Endometrial microvascular endothelial cells (primary cell): ENCODE data around the gene CFDP1. TPM values are rescaled to one million over a fixed set of nuclear protein-coding genes. Genes with fewer than 3 reads are reported as not detected.
"Not testable (repeated sequence)": the region's sequence is repeated elsewhere in the genome, so short reads cannot be mapped to it uniquely, and the experiment has no call there.

ENCODE experiments used
- in situ Hi-C: cut with HindIII; loops from 2 replicates; pipeline ENCODE4 v1.10.0; 2017; ENCODE audit warnings: low sequenced_read_pairs, low pct_unique_long_range_greater_than_20kb; ENCODE audit errors: inconsistent ontology term
- total RNA-seq: library from RNA; depleted of rRNA; stranded (reverse); fragments of >200 nt; gene quantifications from one replicate; pipeline ENCODE4 v1.2.3, GENCODE V29; 2015; ENCODE audit errors: inconsistent ontology term

CFDP1 gene
- total RNA-seq, 1 donor from 2014 or later = 60.5 TPM

DNA sequence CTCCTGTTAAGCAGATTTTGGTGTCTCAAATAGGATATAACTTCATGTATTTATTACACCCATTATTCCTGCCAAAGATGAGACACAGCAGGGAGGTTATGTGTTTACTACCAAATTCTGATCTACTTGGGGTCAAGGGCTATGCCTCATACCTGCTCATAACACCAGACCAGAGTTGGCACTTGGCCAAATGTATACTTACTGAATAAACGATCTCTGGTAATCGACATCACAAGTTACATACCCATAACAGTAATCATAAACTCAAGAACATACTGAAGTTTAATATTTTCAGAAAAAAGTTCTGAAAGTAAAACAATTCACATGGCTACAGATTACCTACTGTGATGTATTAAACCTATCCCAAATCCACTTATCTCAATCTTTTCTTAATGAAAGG, 28.3 kb upstream of the CFDP1 start:
- in situ Hi-C loops = loop anchor here (25.0 kb wide), 1 partner anchor 101 kb away; the partner anchor contains the start of genes GABARAPL2 and TMEM231

DNA sequence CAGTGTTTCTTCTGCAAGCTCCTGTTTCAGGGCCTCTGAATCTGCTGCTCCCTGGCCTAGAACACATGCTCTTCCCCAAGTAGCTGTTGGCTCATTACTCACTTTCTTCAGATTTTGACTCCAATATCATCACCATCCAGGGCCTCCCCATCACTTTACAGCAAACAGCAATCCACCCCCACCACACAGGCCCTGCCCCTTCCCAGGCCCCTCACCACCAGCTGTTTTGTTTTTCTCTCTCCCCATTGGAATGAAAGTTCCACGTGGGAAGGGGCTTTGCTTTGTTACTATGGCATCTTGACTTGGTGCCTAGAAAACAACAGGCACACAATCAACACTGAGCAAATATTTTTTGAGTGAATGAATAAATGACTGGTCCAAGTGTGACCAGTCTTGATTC, 27.1 kb upstream of the CFDP1 start:
- in situ Hi-C loops = loop anchor here (25.0 kb wide), 1 partner anchor 102 kb away; the partner anchor contains the start of genes GABARAPL2 and TMEM231

- in situ Hi-C loops = loop anchor here (25.0 kb wide), 1 partner anchor 103 kb away; the partner anchor contains the start of genes GABARAPL2 and TMEM231
These were observed 26.4 kb upstream of the CFDP1 start for GRCh38 chr16:75459691-75460090.

- in situ Hi-C loops = loop anchor here (25.0 kb wide), 1 partner anchor 104 kb away; the partner anchor contains the start of genes GABARAPL2 and TMEM231
These were observed 25.1 kb upstream of the CFDP1 start for GRCh38 chr16:75458439-75458838.

DNA sequence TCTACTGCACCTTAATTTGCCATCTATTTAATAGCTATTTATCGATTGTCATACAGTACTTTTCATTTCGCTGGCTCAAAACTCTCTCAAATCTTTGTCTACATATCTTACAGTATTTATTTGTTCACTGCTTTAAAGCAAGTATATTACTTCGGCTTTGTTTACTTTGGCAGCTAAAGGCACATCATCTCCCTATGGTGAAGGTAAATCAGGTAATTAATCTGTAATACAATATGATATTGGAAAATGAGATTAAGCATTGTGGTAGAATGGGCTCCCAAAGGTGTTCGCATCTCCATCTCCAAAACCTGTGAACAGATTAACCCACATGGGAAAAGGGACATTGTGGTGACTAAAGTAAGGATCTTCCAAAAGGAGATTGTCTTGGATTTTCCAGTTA, 24.7 kb upstream of the CFDP1 start:
- in situ Hi-C loops = loop anchor here (25.0 kb wide), 1 partner anchor 104 kb away; the partner anchor contains the start of genes GABARAPL2 and TMEM231

DNA sequence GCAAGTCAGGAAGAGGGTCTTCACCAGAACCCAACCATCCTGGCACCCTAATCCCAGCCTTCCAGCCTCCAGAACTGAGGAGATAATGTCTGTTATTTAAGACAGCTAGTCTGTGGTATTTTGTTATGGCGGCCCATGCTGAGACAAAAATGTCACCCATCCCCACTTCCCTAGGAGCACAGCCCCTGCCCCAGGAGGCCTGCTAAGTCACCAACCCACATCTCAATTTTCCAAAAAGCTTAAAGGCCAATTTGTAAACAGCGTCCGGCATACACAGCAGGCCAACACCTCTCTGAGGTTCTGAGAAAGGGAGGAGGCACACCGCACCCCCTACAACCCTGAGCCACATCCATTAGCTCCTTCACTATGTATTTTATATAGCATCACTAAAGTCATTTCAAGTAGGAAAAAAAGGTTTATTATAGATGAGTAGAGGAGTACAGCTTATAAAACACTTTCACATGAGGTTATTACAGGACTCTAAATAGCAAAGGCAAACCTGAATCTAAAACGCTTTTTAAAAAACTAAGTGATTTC, 24.2 kb upstream of the CFDP1 start:
- in situ Hi-C loops = loop anchor here (25.0 kb wide), 1 partner anchor 105 kb away; the partner anchor contains the start of genes GABARAPL2 and TMEM231

DNA sequence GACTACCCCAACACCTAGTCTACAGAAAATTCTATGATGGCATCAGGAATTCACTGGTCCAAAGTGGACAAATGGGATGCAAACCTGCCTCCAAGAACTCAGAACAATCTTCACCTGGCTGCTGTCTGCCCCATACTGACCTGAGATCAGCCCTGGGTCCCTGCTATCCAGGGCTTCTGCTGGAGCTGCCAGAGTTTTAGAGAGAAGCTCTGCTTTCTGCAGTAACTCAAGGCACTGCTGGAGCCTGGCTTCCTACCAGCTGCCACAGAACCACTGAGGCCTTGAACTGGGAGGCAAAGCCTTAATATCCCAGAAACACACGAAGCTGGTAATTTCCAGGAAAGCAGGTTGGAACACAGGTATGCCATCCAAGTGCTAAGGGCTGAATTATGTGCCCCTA, 23.7 kb upstream of the CFDP1 start:
- in situ Hi-C loops = loop anchor here (25.0 kb wide), 1 partner anchor 105 kb away; the partner anchor contains the start of genes GABARAPL2 and TMEM231

DNA sequence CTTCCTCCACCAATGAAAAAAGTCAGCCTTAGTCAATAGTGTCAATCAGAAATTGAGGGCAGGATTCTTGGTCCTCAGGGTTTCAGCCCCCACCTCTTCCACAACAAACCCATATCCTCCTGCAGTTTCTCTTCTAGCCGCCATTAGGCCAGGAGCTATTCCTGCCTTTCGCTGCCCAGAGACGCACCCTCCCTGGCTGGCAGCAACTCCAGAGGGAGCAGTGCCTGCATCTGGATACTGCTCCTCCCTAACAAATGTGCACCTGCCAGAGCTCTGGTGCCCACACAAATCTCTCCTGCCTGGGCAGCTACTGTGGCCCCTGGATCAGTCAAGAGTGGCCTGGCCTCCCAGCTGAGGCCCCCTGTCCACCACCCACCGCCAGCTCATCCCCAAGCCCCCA, 23.2 kb upstream of the CFDP1 start:
- in situ Hi-C loops = loop anchor here (25.0 kb wide), 1 partner anchor 106 kb away; the partner anchor contains the start of genes GABARAPL2 and TMEM231

DNA sequence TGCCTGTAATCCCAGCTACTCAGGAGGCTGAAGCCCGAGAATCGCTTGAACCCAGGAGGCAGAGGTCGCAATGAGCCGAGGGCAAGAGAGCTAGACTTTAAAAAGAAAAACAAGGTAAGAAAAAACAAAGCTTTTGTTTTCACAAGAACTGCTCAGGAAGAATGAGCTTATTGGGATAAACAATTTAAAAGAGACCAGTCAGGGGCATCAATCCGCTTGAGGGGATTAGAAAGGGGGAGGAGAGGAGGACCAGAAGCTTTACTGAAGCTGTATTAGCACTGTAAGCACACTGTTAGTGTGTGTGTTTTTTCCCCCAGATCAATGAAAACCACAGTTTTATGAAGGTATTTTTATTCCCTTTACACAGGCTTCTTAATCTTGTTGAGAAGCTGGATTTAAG, 22.4 kb upstream of the CFDP1 start:
- in situ Hi-C loops = loop anchor here (25.0 kb wide), 1 partner anchor 107 kb away; the partner anchor contains the start of genes GABARAPL2 and TMEM231

- in situ Hi-C loops = loop anchor here (25.0 kb wide), 1 partner anchor 110 kb away; the partner anchor contains the start of genes GABARAPL2 and TMEM231
These were observed 19.3 kb upstream of the CFDP1 start for GRCh38 chr16:75452464-75453190.

DNA sequence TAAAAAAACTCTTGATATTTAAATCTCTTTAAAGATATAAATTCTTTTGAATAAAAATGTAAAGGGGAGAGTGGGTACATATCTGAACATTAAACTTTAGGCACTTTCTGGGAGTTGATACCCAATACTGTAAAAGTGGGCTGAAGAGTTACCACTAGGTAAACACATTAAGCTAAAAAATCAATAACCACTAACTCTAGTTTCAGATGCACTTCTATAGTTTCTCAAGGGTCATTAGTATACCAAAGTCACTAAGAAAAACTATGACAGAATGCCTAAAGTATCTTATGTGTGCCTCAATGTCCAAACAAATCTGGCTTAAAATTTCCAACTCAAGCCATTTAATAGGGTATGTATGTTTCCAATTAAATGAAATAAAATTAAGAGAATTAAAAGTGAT, 13.1 kb upstream of the CFDP1 start:
- in situ Hi-C loops = no loop called here

GRCh38 chr16:75445298-75445697, 12.0 kb upstream of the CFDP1 start:
- in situ Hi-C loops = no loop called here

GRCh38 chr16:75443298-75443697, 10.0 kb upstream of the CFDP1 start:
- in situ Hi-C loops = no loop called here

GRCh38 chr16:75433732-75434413, 570 bp upstream of the CFDP1 start:
- in situ Hi-C loops = no loop called here

DNA sequence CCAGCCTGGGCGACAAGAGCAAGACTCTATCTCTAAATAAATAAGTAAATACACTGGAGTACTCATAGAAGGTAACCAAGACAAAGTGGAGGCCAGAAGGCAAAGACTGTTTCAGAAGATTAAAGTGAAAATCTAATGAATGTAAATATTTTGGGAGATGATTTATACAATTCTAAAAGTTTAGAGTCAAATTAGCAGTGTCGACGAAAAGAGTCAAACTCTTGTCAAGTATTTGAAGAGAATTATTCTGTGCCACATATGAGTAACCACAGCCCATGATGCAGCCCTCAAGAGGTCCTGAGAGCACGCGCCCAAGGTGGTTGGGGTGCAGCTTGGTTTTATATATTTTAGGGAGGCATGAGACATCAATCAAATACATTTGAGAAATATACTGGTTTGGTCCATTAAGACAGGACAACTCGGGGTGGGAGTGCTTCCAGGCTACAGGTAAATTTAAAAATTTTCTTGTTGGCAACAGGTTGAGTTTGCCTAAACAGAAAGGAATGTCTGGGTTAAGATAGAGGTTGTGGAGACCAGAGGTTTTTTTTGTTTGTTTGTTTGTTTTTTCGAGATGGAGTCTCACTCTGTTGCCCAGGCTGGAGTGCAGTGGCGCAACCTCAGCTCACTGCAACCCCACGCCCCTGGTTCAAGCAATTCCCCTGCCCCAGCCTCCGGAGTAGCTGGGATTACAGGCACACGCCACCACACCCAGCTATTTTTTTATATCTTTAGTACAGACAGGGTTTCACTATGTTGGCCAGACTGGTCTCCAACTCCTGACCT, 3.5 kb downstream of the CFDP1 start:
- in situ Hi-C loops = no loop called here

GRCh38 chr16:75426524-75426923, 6.8 kb downstream of the CFDP1 start:
- in situ Hi-C loops = not testable (repeated sequence)

DNA sequence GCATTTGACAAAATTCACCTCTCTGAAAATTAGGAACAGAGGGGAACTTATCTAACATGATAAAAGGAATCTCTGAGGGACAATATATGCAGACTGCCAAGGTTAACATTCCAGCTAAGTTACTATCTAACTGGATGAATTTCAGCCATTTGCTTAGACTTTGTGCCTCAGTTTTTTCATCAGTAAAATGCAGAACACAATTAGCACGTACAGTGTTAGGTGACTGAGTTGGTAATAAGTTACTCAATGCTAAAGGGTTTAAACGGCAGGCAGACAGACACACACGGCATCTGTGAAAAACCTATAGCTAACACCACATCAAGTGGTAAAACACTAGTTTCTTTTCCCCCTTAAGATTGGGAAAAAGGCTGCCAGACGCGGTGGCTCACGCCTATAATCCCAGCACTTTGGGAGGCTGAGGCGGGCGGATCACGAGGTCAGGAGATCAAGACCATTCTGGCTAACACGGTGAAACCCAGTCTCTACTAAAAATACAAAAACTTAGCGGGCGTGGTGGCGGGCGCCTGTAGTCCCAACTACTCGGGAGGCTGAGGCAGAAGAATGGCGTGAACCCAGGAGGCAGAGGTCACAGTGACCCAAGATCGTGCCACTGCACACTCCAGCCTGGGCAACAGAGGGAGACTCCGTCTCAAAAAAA, 9.1 kb downstream of the CFDP1 start:
- in situ Hi-C loops = not testable (repeated sequence)

DNA sequence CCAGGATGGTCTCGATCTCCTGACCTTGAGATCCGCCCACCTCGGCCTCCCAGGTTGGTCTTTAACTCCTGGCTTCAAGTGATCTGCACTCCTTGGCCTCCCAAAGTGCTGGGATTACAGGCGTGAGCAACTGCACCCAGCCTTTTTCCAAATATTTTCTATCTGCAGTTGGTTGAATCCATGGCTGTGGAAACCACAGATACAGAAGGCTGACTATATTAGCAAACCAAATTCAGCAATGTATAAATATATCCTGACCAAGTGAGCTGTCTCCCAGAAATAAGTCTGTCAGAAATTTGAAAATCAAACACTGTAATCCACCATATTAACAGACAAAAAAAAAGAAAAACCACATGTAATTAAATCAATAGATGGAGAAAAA, 9.6 kb downstream of the CFDP1 start:
- in situ Hi-C loops = no loop called here
